Activated CD4-positive, alpha-beta T cell treated with anti-CD3 and anti-CD28 coated beads for 24 hours (primary cell): ENCODE data around the gene CCDC148.
"Not testable (repeated sequence)": the region's sequence is repeated elsewhere in the genome, so short reads cannot be mapped to it uniquely, and the experiment has no call there.

ENCODE experiments used
- DNase-seq, 2 donors: peaks; one replicate each; pipeline ENCODE4 v3.0.0-alpha.2; 2020; ENCODE audit warnings: low read depth in 2 of 2

The CCDC148 gene

GRCh38 chr2:158291544-158292180, 164.9 kb downstream of the CCDC148 start:
- no peak for DNase-seq

- DNase-seq = no peak
Observed at GRCh38 chr2:158290225-158290624, 166.3 kb downstream of the CCDC148 start.

GRCh38 chr2:158276619-158277471, 179.7 kb downstream of the CCDC148 start:
- no peak for DNase-seq

GRCh38 chr2:158273791-158274190, 182.8 kb downstream of the CCDC148 start:
- DNase-seq = no peak

- DNase-seq = no peak
Observed at GRCh38 chr2:158270536-158270935, 186.0 kb downstream of the CCDC148 start.

- no peak for DNase-seq
Observed at GRCh38 chr2:158269143-158269542, 187.4 kb downstream of the CCDC148 start.

GRCh38 chr2:158266111-158266510, 190.4 kb downstream of the CCDC148 start:
- no peak for DNase-seq

GRCh38 chr2:158255257-158255656, 201.3 kb downstream of the CCDC148 start:
- no peak for DNase-seq

- DNase-seq = no peak
Observed at GRCh38 chr2:158253170-158253569, 203.4 kb downstream of the CCDC148 start.

- DNase-seq = no peak
Observed at GRCh38 chr2:158251356-158251755, 205.2 kb downstream of the CCDC148 start.

- no peak for DNase-seq
Observed at GRCh38 chr2:158243392-158243791, 213.2 kb downstream of the CCDC148 start.

- DNase-seq = no peak
Observed at GRCh38 chr2:158242280-158242679, 214.3 kb downstream of the CCDC148 start.

- no peak for DNase-seq
Observed at GRCh38 chr2:158240975-158241374, 215.6 kb downstream of the CCDC148 start.

- no peak for DNase-seq
Observed at GRCh38 chr2:158239271-158239670, 217.3 kb downstream of the CCDC148 start.

GRCh38 chr2:158234497-158234896, 222.1 kb downstream of the CCDC148 start:
- DNase-seq = no peak

- no peak for DNase-seq
Observed at GRCh38 chr2:158232476-158232875, 224.1 kb downstream of the CCDC148 start.

- DNase-seq = no peak
Observed at GRCh38 chr2:158228943-158229508, 227.5 kb downstream of the CCDC148 start.

GRCh38 chr2:158223066-158223465, 233.5 kb downstream of the CCDC148 start:
- DNase-seq = not testable (repeated sequence)

GRCh38 chr2:158221063-158222020, 235.2 kb downstream of the CCDC148 start:
- DNase-seq = no peak

GRCh38 chr2:158217593-158217992, 239.0 kb downstream of the CCDC148 start:
- DNase-seq = no peak

- DNase-seq = no peak
Observed at GRCh38 chr2:158214431-158214830, 242.1 kb downstream of the CCDC148 start.

GRCh38 chr2:158213773-158214172, 242.8 kb downstream of the CCDC148 start:
- DNase-seq = no peak
